EL (cell line): ENCODE measurements around the gene NME9.

Experiments used
- DNase-seq: peaks from one replicate; pipeline ENCODE4 v3.0.0-alpha.2; 2016

NME9 gene

DNA sequence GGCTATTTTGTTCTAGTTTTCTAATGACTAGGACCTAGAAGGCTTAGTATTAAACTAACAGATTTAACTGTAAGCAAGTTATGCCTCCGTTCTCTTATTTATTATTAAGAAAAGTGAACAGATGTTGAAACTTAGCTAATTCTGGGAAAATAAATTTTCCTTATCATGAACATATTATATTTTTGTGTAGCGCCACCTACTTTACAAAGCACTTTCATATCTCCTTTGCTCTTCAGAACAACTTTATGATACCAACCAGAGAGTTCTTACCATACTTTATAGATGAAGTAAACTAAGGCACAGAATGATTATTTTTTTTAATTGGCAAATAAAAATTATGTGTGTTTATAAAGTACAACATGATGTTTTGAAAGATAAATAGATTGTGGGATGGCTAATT lies 59.4 kb downstream of the NME9 start:
- DNase-seq: no peak

GRCh38 chr3:138267083-138267482 lies 62.6 kb downstream of the NME9 start:
- DNase-seq: no peak

- DNase-seq: no peak
These were observed 63.9 kb downstream of the NME9 start for GRCh38 chr3:138265745-138266144.

- no peak for DNase-seq
These were observed 66.5 kb downstream of the NME9 start for GRCh38 chr3:138263104-138263503.

GRCh38 chr3:138260611-138261010 lies 69.0 kb downstream of the NME9 start:
- no peak for DNase-seq

- DNase-seq: no peak
These were observed 70.5 kb downstream of the NME9 start for GRCh38 chr3:138259126-138259525.

DNA sequence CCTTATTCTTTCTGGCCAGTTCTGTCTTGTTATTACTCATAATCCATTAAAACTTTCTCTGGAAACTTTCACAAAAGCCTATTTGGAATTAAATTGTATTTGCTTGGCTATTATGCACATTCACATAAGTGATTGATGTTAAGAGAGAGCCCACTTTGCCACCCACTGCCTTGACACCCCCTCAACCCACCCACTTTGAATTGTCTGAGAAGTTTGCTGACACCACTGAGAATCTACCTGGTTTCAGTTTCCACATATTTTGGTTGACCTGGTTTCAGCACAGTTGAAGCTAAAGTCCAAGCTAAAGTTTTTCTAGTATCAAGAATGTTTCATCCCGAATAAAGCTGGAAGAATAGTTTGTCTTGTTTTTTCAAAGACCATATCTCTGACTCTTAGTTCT lies 71.7 kb downstream of the NME9 start:
- no peak for DNase-seq

GRCh38 chr3:138256022-138256421 lies 73.6 kb downstream of the NME9 start:
- peak; percentile 8 for DNase-seq

GRCh38 chr3:138254216-138254615 lies 75.4 kb downstream of the NME9 start:
- DNase-seq: no peak

- DNase-seq: no peak
These were observed 76.0 kb downstream of the NME9 start for GRCh38 chr3:138253609-138254008.
